Breast epithelium (tissue), 4 donors: ENCODE results near the gene CD84. TPM values are rescaled to one million over a fixed set of nuclear protein-coding genes. Genes with fewer than 3 reads are reported as not detected.

ENCODE experiments used
- DNase-seq, 2 donors: peaks; one replicate each; pipeline ENCODE4 v3.0.0-alpha.2; 2019; ENCODE audit warnings: low spot score in 2 of 2
- H3K27ac ChIP-seq, 2 donors: fragments of 200-600 bp; sonication (generic) in 1 of 2; one replicate each; pipeline ENCODE4 v1.5.1; 2016 to 2019; ENCODE audit warnings: mild to moderate bottlenecking in 1 of 2
- H3K27me3 ChIP-seq, 2 donors: fragments of 200-600 bp; sonication (generic) in 1 of 2; one replicate each; pipeline versions ENCODE4 v1.5.1 to v1.6.0; 2017 to 2019; ENCODE audit warnings: control low read depth in 1 of 2, mild to moderate bottlenecking in 1 of 2
- H3K36me3 ChIP-seq: fragments of 200-600 bp; one replicate; pipeline ENCODE4 v1.5.1; 2019
- H3K4me1 ChIP-seq, 2 donors: fragments of 200-600 bp; sonication (generic); one replicate each; pipeline ENCODE4 v1.5.1; 2016 to 2019; ENCODE audit warnings: control low read depth in 1 of 2
- H3K4me3 ChIP-seq, 3 donors: fragments of 200-600 bp; sonication (generic); 1 replicate in 2 of 3; 2 replicates in 1 of 3; pipeline ENCODE4 v1.5.1; 2016 to 2019; ENCODE audit warnings: mild to moderate bottlenecking in 3 of 3, moderate library complexity in 2 of 3
- H3K9me3 ChIP-seq, 2 donors: fragments of 200-600 bp; sonication (generic) in 1 of 2; one replicate each; pipeline ENCODE4 v1.5.1; 2016 to 2019; ENCODE audit warnings: control low read depth in 1 of 2
- POLR2A ChIP-seq: fragments of 450-650 bp; IDR thresholded peaks from one replicate; pipeline ENCODE4 v1.6.1; 2016; ENCODE audit warnings: antibody characterized with exemption, mild to moderate bottlenecking, moderate library complexity
- POLR2AphosphoS5 ChIP-seq, 3 donors: sonication (generic); formaldehyde crosslinking; IDR thresholded peaks; one replicate each; pipeline ENCODE4 v1.6.1; 2017; ENCODE audit warnings: antibody characterized with exemption in 3 of 3
- intact Hi-C: fragments of 100-400 bp; cut with DNase I; formaldehyde crosslinking; loops from one replicate; pipeline ENCODE4 v1.15.1; 2023; ENCODE audit warnings: low total_unique reads
- total RNA-seq, 3 donors: library from RNA; depleted of rRNA; stranded (reverse); fragments of >200 nt; gene quantifications; one replicate each; pipeline ENCODE4 v1.1.0, GENCODE V29; 2016
- TF ChIP-seq, protein P1 (sequence below), 3 donors: fragments of 450-650 bp; IDR thresholded peaks; one replicate each; pipeline ENCODE4 v1.5.1; 2016 to 2017; ENCODE audit warnings: antibody characterized with exemption in 3 of 3, mild to moderate bottlenecking in 3 of 3, moderate library complexity in 3 of 3

Gene CD84
- total RNA-seq, 3 donors from 2014 or later: 2.3 to 17.0 (median 9.8) TPM

- TF ChIP-seq, protein P1, sequence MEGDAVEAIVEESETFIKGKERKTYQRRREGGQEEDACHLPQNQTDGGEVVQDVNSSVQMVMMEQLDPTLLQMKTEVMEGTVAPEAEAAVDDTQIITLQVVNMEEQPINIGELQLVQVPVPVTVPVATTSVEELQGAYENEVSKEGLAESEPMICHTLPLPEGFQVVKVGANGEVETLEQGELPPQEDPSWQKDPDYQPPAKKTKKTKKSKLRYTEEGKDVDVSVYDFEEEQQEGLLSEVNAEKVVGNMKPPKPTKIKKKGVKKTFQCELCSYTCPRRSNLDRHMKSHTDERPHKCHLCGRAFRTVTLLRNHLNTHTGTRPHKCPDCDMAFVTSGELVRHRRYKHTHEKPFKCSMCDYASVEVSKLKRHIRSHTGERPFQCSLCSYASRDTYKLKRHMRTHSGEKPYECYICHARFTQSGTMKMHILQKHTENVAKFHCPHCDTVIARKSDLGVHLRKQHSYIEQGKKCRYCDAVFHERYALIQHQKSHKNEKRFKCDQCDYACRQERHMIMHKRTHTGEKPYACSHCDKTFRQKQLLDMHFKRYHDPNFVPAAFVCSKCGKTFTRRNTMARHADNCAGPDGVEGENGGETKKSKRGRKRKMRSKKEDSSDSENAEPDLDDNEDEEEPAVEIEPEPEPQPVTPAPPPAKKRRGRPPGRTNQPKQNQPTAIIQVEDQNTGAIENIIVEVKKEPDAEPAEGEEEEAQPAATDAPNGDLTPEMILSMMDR (IDR thresholded peaks at IDR 0.05): no peak
- no peak for TF ChIP-seq POLR2AphosphoS5 (IDR thresholded peaks at IDR 0.05)
- TF ChIP-seq POLR2A: no peak
- no peaks in the 10 kb centered on the region for H3K9me3 ChIP-seq
- no peak overlapping the region for H3K4me3 ChIP-seq
- H3K4me1 ChIP-seq: no peaks in the 10 kb centered on the region
- no peak overlapping the region for H3K27ac ChIP-seq
- H3K27me3 ChIP-seq: no peaks in the 10 kb centered on the region
- intact Hi-C loops: no loop called here
- H3K36me3 ChIP-seq: no peaks in the 10 kb centered on the region
- no peak for DNase-seq
These were observed 29.2 kb upstream of the CD84 start for GRCh38 chr1:160608514-160608913.

DNA sequence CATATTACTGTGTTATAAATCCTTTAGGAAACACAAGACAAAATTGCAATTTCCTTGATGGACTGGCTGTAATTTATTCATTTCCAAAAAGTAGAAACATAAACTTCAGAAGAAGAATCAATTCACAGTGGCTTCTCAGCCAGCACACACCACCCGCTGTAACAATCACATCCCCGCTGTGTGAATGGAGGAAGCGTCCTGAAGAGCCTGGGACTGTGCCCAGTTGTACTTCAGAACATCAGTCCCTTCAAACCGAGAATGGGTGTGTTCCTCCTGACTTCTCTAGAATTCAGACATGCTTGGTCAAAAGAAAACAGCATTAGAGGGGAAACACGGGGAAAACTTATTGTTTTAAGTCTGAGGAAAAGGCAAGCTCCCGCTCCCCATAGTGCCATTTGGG is 28.8 kb upstream of the CD84 start:
- intact Hi-C loops: no loop called here
- H3K27ac ChIP-seq: no peak overlapping the region
- no peaks in the 10 kb centered on the region for H3K4me1 ChIP-seq
- H3K9me3 ChIP-seq: no peaks in the 10 kb centered on the region
- H3K36me3 ChIP-seq: no peaks in the 10 kb centered on the region
- no peaks in the 10 kb centered on the region for H3K27me3 ChIP-seq
- TF ChIP-seq, protein P1 (IDR thresholded peaks at IDR 0.05): no peak
- TF ChIP-seq POLR2A: no peak
- no peak for TF ChIP-seq POLR2AphosphoS5 (IDR thresholded peaks at IDR 0.05)
- no peak overlapping the region for H3K4me3 ChIP-seq
- DNase-seq: no peak

- H3K4me1 ChIP-seq: no peaks in the 10 kb centered on the region
- H3K27me3 ChIP-seq: no peaks in the 10 kb centered on the region
- no peak overlapping the region for H3K27ac ChIP-seq
- intact Hi-C loops: no loop called here
- H3K9me3 ChIP-seq: no peaks in the 10 kb centered on the region
- DNase-seq: no peak
- H3K4me3 ChIP-seq: no peak overlapping the region
- H3K36me3 ChIP-seq: no peaks in the 10 kb centered on the region
- TF ChIP-seq, protein P1 (IDR thresholded peaks at IDR 0.05): no peak
- TF ChIP-seq POLR2A (no peak), POLR2AphosphoS5 (IDR thresholded peaks at IDR 0.05) (no peak)
These were observed 28.4 kb upstream of the CD84 start for GRCh38 chr1:160607672-160608032.

GRCh38 chr1:160607011-160607671 is 27.8 kb upstream of the CD84 start:
- no peaks in the 10 kb centered on the region for H3K27me3 ChIP-seq
- H3K36me3 ChIP-seq: no peaks in the 10 kb centered on the region
- intact Hi-C loops: no loop called here
- DNase-seq: peak in 1 of 2 donors; percentile 44
- H3K9me3 ChIP-seq: no peaks in the 10 kb centered on the region
- H3K4me3 ChIP-seq: no peak overlapping the region
- no peaks in the 10 kb centered on the region for H3K4me1 ChIP-seq
- TF ChIP-seq, protein P1 (IDR thresholded peaks at IDR 0.05): peak in 2 of 3 donors; percentile 56 to 69
- no peak for TF ChIP-seq POLR2AphosphoS5 (IDR thresholded peaks at IDR 0.05)
- TF ChIP-seq POLR2A: no peak
- H3K27ac ChIP-seq: no peak overlapping the region

- intact Hi-C loops: no loop called here
- peaks cover 0 to 2% of the 10 kb centered on the region in 2 donors for H3K9me3 ChIP-seq
These were observed 27.3 kb upstream of the CD84 start for GRCh38 chr1:160606611-160607010.

More at GRCh38 chr1:160606611-160607010, 27.3 kb upstream of the CD84 start:
- H3K4me1 ChIP-seq: no peaks in the 10 kb centered on the region
- TF ChIP-seq, protein P1 (IDR thresholded peaks at IDR 0.05): no peak
- no peak for TF ChIP-seq POLR2A
- TF ChIP-seq POLR2AphosphoS5 (IDR thresholded peaks at IDR 0.05): no peak
- H3K36me3 ChIP-seq: no peaks in the 10 kb centered on the region
- no peak overlapping the region for H3K4me3 ChIP-seq
- H3K27ac ChIP-seq: no peak overlapping the region
- H3K27me3 ChIP-seq: no peaks in the 10 kb centered on the region
- DNase-seq: no peak
